CD4-positive, alpha-beta T cell treated with Interleukin-4 for 4 hours (primary cell): ENCODE measurements around the gene DXO.
"Not testable (repeated sequence)": the region's sequence is repeated elsewhere in the genome, so short reads cannot be mapped to it uniquely, and the experiment has no call there.

Source experiments
- DNase-seq: peaks from one replicate; pipeline ENCODE4 v3.0.0-alpha.2; 2020

DXO gene

GRCh38 chr6:31954511-31954910, 17.4 kb downstream of the DXO start:
- DNase-seq: no peak

- no peak for DNase-seq
Observed at GRCh38 chr6:31952890-31953289, 19.0 kb downstream of the DXO start.

DNA sequence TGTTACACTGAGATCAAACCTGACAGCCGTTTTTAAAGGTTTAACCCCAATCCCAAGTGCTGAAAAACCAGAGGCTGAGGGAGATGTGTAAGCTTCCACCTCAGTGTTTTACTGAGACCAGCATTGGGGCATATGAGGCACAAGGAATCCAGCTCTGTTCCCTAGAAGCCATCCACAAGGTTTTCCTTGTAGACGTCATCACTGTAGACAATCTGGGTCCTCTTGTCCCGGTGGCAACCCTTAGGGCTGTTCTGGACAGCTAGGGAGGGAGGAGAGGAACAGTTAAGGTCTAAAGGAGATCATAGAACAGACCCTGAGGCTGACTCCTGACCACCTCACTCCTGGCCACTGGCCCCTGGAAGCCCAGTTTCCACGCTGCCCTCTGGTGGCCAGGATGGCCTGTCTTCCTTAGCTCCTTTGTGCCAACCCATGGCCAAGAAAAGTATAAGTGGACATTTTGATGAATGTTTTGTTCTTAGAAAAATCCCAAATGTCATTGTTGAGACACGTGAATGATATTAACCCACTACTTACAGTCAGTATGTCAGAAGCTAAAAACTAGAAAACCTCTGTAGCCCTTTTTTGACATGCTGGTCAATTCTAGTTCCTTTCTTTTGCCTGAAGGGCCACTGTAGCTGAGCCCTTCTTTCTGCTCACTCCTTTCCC, 19.7 kb downstream of the DXO start:
- peak; percentile 13 for DNase-seq

- no peak for DNase-seq
Observed at GRCh38 chr6:31949926-31950548, 21.9 kb downstream of the DXO start.

GRCh38 chr6:31948753-31949413, 23.1 kb downstream of the DXO start:
- no peak for DNase-seq

DNA sequence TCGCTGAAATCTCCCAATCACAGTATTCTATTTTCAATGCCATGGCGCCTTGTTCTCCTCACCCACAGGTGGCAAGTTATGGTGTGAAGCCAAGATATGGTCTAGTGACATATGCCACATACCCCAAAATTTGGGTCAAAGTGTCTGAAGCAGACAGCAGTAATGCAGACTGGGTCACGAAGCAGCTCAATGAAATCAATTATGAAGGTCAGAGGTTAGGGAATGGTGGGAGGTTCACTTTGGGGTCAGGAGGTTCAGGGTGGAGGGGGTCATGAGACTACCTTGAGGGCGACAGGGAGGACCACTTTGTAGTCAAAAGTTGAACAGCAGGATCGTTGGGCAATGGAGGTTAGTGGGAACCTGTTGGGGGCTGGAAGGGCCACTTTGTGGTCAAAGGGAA, 23.6 kb downstream of the DXO start:
- no peak for DNase-seq

- no peak for DNase-seq
Observed at GRCh38 chr6:31947864-31948263, 24.1 kb downstream of the DXO start.

- no peak for DNase-seq
Observed at GRCh38 chr6:31947070-31947675, 24.8 kb downstream of the DXO start.

DNA sequence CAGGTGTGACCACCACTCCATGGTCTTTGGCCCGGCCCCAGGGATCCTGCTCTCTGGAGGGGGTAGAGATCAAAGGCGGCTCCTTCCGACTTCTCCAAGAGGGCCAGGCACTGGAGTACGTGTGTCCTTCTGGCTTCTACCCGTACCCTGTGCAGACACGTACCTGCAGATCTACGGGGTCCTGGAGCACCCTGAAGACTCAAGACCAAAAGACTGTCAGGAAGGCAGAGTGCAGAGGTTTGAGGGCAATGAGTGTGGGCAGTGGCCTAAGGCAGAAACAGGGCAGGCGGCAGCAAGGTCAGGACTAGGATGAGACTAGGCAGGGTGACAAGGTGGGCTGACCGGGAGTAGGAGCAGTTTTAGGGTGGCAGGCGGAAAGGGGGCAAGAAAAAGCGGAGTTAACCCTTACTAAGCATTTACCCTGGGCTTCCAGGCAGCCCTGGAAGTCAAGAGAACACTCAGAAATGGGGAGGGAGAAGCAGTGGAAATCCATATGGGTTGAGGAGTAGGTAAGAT, 25.5 kb downstream of the DXO start:
- DNase-seq: no peak

DNA sequence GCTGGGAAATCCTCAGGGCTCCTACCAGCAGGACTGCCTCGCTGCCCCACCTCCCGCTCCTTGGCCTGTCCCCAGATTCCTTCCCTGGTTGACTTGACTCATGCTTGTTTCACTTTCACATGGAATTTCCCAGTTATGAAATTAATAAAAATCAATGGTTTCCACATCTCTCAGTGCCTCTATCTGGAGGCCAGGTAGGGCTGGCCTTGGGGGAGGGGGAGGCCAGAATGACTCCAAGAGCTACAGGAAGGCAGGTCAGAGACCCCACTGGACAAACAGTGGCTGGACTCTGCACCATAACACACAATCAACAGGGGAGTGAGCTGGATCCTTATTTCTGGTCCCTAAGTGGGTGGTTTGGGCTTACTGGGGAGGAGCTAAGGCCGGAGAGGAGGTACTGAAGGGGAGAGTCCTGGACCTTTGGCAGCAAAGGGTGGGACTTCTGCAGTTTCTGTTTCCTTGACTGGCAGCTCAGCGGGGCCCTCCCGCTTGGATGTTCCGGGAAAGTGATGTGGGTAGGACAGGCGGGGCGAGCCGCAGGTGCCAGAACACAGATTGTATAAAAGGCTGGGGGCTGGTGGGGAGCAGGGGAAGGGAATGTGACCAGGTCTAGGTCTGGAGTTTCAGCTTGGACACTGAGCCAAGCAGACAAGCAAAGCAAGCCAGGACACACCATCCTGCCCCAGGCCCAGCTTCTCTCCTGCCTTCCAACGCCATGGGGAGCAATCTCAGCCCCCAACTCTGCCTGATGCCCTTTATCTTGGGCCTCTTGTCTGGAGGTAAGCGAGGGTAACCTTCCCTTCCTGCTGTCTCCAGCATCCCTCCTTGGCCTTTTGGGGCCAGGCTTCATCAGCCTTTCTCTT, 26.2 kb downstream of the DXO start, which contains the start of gene CFB:
Gene CFB (plus strand): TSS at position 589 of the 863 bp plus-strand sequence. CDS start 127 bp downstream, at position 716.
- no peak for DNase-seq

DNA sequence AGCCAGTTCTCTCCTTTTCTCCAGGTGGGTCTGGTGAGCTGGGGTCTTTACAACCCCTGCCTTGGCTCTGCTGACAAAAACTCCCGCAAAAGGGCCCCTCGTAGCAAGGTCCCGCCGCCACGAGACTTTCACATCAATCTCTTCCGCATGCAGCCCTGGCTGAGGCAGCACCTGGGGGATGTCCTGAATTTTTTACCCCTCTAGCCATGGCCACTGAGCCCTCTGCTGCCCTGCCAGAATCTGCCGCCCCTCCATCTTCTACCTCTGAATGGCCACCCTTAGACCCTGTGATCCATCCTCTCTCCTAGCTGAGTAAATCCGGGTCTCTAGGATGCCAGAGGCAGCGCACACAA, 26.8 kb downstream of the DXO start:
- DNase-seq: no peak

DNA sequence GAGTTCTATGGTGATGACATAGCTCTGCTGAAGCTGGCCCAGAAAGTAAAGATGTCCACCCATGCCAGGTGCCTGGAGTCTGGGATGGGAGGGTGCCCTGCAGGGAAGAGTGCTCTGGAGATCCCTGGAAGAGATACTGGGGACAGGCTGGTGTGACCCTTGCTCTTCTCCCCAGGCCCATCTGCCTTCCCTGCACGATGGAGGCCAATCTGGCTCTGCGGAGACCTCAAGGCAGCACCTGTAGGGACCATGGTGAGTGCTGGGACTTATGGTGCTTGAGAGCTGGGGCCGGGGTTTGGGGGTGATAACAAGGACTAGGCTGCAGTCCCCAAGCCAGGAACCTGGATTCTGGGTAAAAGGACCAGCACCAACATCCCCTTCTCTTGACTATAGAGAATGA, 28.2 kb downstream of the DXO start:
- no peak for DNase-seq

GRCh38 chr6:31940256-31940664, 31.7 kb downstream of the DXO start:
- no peak for DNase-seq

- no peak for DNase-seq
Observed at GRCh38 chr6:31935823-31936222, 36.1 kb downstream of the DXO start.

- DNase-seq: no peak
Observed at GRCh38 chr6:31935021-31935420, 36.9 kb downstream of the DXO start.

DNA sequence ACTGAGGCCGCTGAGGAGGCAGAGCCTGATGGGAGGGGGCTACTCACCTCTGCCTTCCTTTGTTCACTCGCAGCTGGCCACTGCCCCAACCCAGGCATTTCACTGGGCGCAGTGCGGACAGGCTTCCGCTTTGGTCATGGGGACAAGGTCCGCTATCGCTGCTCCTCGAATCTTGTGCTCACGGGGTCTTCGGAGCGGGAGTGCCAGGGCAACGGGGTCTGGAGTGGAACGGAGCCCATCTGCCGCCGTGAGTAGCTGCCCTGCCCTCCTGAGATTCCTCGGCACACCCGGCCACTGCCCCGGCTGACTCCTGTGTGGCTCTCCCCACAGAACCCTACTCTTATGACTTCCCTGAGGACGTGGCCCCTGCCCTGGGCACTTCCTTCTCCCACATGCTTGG, 38.4 kb downstream of the DXO start:
- DNase-seq: no peak

DNA sequence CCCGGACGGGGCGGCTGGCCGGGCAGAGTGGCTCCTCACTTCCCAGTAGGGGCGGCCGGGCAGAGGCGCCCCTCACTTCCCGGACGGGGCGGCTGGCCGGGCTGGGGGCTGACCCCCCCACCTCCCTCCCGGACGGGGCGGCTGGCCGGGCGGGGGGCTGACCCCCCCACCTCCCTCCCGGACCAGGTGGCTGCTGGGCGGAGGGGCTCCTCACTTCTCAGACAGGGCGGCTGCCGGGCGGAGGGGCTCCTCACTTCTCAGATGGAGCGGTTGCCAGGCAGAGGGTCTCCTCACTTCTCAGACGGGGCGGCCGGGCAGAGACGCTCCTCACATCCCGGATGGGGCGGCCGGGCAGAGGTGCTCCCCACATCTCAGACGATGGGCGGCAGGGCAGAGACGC, 39.8 kb downstream of the DXO start:
- not testable (repeated sequence) for DNase-seq

DNA sequence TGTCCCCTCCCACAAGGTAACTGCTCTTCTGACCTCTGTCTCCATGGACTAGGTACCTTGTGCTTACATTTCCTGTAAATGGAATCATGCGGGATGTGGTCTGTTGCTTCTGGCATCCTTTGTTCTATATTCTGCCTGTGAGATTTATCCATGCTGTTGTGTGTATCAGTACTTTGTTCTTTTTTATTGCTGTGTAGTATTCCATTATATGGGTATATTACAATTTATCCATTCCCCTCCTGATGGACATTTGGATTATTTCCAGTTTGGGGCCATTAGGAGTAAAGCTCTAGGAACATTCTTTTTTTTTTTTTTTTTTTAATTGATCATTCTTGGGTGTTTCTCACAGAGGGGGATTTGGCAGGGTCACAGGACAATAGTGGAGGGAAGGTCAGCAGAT, 41.0 kb downstream of the DXO start:
- no peak for DNase-seq

- no peak for DNase-seq
Observed at GRCh38 chr6:31928672-31928939, 43.3 kb downstream of the DXO start.

- no peak for DNase-seq
Observed at GRCh38 chr6:31927863-31928671, 43.9 kb downstream of the DXO start.

- DNase-seq: no peak
Observed at GRCh38 chr6:31927242-31927862, 44.6 kb downstream of the DXO start, which contains the start of gene C2. C2 (plus strand) TSS chr6:31927717; CDS start chr6:31927753, 36 bp downstream.

GRCh38 chr6:31922942-31923341, 49.0 kb downstream of the DXO start:
- DNase-seq: no peak
